COLO668 (cell line): Measurements from ENCODE around the gene PPL.
A peak's percentile ranks its signal among the peaks of the same experiment; 100 is the strongest.
"Not testable (repeated sequence)": the region's sequence is repeated elsewhere in the genome, so short reads cannot be mapped to it uniquely, and the experiment has no call there.

Experiments used
- DNase-seq: peaks from one replicate; lab custom pipeline; 2025; ENCODE audit not compliant: unreplicated experiment; lab: John Stamatoyannopoulos, UW

PPL gene

GRCh38 chr16:4913130-4913773, 23.7 kb downstream of the PPL start:
- no peak for DNase-seq

- no peak for DNase-seq
Observed at GRCh38 chr16:4911970-4912386, 25.0 kb downstream of the PPL start.

DNA sequence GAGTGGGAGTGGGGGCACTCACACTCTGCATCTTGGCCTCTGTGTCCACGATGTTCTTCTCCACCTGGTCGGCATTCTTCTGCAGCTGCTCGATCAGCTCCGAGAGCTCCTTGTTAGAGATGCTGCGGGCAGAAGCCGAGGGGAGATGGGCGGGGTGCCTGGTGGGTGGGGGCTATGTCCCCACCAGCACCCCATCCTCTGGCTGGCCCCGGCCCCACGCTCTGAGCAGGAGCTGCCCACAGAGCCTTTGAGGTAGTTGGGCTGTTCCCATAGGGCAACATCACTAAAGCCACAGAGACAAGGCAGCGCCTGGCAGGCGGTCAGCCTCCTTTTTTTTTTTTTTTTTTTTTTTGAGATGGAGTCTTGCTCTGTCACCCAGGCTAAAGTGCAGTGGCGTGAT, 26.1 kb downstream of the PPL start:
- no peak for DNase-seq

DNA sequence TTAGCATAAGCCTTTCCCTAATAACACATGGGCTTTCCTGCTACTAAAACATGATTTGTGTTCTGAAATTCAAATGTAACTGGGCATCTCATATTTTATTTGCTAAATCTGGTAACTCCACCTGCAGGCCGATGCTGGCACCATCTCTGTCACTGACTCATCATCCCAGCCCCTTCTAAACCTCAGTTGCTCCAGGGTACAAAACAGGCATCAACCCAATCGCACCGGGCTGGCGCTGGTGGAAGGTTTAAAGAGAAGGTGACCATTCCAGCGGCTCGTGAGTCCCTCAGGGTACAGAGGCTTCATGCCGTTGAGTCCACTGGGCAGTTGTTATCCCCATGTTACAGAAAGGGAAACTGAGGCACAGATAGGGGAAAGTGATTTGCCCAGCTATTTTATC, 27.1 kb downstream of the PPL start:
- DNase-seq, result no peak

DNA sequence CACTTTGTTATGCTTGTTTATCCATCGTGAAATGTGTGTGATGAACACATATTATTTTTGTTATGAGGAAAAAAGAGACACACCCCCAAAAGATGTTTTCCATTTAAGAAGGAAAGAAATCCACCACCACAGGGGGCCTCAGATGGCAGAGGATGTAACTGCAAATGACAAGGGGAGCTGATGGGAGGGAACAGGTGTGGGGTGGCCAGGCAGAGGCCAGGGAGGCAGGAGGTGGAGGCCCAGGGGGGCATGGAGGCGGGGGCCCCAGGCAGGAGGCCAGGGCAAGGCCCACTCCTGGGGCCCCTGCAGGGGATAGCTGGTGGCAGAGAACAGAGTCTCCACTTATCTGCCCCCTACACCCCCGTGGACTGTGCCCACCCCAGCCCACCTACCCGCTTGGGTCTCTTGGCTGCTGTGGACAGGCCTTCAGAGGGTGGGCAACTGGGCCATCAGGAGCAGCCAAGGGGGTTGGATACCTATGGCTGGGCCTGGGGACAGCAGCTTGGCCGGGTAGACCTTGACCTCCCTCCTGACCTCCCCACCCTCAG, 28.0 kb downstream of the PPL start:
- no peak for DNase-seq

DNA sequence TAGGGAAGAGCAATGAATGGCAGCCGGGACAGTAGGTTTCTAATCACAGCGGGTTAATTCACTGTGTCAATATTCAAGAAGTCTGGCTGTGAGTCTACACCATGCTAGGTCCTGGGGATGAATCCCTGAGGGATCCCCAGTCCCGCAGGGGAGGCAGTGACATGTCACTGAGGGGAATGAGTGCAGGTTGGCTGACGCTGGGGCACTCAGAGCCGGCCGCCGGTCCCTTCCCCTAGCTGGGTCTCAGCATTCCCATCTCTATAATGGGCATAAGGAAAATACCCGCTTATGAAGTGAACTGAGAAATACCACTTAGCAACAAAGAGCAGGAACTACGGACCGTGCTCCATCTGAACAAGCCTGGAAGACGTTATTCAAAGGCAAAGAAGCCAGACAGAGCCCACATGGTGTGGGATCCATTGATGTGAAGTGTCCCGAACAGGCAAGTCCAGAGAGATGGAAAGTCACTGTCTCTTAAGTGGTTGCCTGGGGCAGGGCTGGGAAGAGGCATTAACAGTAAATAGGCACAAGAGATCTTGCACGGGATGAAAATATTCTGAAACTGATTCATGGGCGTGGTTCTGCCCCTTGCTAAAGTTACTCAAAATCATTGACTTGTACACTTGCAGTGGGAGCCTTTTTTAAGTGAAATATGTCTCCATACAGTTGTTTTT, 31.9 kb downstream of the PPL start:
- DNase-seq, result no peak

- DNase-seq, result no peak
Observed at GRCh38 chr16:4904108-4904941, 32.6 kb downstream of the PPL start.

DNA sequence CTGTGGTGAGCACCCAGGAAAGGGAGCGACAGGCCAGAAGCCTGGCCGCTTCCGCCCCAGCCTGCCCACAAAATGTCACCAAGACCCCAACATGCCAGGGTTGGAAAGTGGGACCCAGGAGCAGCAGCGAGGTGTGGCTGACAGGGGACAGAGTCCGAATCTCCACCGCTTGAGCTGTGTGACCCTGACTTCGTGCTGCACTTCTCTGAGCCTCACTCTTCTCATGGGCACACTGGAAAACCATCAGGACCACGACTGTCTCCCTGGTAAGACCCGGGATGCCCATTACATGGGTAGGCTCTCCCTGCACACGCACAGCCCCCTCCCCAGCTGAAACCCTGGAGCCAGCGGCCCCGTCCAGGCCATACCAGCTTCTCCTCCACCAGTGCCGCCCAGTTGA, 34.9 kb downstream of the PPL start:
- DNase-seq, result no peak

GRCh38 chr16:4900750-4901149, 36.2 kb downstream of the PPL start:
- DNase-seq, result no peak

DNA sequence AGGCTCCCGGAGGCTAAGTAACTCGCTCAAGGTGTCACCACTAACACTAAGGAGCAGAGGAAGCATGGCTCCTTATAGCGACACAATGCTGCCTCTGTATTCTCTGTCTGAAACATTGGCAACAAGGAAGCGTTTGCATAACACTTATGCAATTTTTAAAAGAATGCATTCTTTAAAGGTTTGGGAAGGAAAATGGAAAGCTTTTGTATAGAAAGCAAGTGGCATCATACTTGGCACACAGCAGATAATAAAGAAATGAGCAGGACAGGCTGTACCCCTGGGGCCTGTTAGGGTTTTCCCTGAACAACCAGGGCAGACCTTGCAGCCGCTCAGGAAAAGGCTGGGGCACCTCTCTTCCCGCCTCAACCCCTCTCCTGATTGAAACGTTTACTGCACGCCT, 36.9 kb downstream of the PPL start:
- no peak for DNase-seq

GRCh38 chr16:4899474-4899846, 37.5 kb downstream of the PPL start:
- no peak for DNase-seq

- no peak for DNase-seq
Observed at GRCh38 chr16:4898811-4899473, 38.0 kb downstream of the PPL start.

- DNase-seq, result no peak
Observed at GRCh38 chr16:4897328-4897727, 39.6 kb downstream of the PPL start.

DNA sequence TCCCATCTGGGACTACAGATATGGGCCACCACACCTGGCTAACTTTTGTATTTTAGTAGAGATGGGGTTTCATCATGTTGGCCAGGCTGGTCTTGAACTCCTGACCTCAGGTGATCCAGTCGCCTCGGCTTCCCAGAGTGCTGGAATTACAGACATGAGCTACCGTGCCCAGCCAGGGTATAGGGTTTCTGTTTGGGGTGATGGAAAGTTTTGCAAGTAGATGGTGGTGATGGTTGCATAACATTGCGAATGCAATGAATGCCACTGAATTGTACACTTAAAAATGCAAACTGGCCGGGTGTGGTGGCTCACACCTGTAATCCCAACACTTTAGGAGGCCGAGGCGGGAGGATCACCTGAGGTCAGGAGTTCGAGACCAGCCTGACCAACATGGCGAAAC, 40.2 kb downstream of the PPL start:
- DNase-seq, result not testable (repeated sequence)

DNA sequence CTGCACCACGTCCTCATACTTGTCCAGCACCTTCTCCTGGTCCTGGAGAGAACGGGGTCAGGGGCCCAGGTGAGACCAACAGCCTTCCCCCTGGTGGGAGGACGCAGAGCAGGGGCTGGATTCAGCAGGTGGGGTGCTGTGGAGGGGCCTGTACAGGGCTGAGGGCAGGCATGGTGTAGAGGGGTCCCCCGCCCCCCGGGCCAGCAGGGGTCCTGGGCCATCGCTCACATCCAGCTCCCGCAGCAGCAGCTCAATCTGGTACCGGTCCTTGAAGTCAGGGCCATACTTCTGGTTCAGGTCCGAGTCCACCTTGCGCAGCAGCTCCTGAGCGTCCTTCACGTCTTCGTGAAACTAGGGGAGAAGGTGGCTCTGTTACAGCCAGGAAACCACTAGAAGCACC, 41.6 kb downstream of the PPL start:
- no peak for DNase-seq

GRCh38 chr16:4894276-4895150, 42.4 kb downstream of the PPL start:
- no peak for DNase-seq

DNA sequence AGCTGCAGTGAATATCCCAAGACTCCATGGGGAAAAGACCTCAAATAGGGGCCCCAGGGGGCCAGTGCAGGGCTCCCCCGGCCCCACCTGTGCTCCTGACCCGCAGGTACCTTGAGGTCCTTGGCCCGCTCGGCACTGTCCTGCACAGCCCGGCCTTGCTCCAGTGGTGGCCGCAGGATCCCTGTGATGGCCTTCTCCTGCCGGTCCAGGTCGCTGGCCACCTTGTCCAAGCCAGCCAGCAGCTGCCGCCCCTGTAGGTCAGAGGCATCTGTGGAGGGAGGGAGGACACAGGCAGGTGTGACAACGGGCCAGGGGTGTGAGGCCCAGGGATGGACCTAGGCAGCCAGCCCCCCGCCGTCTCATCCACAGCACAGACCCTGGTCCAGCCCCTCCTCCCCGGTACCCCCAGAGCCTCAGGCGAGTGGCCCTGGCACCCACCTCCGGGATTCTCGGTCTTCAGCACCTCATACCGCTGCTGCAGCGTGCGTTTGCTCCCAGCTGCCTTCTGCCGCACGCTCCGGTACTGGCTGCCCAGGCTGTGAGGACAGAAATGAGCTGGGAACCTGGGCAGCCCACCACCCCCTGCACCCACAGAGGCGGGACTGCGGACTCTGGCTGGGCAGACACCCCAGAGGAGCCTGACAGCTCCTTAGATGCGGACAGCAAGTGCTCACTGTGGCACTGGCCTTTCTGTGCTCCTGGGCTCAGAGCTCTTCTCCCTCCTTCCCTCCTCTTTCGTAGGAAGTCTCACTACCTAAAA, 43.7 kb downstream of the PPL start:
- DNase-seq, result no peak

- DNase-seq, result peak; percentile 15
Observed at GRCh38 chr16:4892361-4893102, 44.4 kb downstream of the PPL start.

DNA sequence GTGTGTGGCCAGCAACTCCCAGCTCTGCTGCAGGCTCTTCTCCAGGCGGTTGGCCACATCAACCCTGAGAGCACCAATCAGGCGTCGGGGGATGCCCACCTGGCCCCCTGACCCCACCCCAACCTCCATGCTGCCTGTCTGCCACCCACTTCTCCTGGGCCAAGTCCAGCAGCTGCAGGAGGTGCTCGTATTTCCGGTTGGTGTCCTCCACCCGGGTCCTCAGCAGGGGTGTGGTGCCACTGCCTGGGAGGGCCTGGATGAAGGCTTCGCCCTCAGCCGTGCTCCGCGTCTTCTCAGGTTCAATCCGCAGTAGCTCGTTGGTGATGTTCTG, 45.1 kb downstream of the PPL start:
- DNase-seq, result peak; percentile 40
